Ecto neural progenitor cell (in vitro differentiated cells): ENCODE results near the gene LRRC3.

Experiments
- DNase-seq: peaks from one replicate; pipeline ENCODE4 v3.0.0-alpha.2; 2018; ENCODE audit warnings: low spot score

Gene LRRC3

DNA sequence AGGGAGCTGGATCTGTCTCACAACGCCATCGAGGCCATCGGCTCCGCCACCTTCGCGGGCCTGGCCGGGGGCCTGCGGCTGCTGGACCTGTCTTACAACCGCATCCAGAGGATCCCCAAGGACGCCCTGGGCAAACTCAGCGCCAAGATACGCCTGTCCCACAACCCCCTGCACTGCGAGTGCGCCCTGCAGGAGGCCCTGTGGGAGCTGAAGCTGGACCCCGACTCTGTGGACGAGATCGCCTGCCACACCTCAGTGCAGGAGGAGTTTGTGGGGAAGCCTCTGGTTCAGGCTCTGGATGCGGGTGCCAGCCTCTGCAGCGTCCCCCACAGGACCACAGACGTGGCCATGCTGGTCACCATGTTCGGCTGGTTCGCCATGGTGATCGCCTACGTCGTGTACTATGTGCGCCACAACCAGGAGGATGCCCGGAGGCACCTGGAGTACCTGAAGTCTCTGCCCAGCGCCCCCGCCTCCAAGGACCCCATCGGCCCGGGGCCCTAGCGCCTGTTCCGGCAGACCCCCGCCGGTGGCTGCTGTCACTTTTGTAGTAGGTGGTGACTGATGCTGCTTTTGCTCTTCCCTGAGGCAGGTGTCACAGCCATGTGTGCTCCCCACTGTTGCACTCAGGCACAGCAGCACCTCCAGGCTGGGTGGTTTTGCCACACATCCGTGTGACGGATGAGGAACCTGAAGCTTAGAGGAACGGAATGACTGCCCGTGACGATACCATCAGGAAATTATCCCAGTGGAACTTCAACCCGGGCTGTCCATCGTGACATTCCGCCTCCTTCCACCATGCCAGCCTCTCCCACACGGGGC lies 1.8 kb downstream of the LRRC3 start:
- no peak for DNase-seq

DNA sequence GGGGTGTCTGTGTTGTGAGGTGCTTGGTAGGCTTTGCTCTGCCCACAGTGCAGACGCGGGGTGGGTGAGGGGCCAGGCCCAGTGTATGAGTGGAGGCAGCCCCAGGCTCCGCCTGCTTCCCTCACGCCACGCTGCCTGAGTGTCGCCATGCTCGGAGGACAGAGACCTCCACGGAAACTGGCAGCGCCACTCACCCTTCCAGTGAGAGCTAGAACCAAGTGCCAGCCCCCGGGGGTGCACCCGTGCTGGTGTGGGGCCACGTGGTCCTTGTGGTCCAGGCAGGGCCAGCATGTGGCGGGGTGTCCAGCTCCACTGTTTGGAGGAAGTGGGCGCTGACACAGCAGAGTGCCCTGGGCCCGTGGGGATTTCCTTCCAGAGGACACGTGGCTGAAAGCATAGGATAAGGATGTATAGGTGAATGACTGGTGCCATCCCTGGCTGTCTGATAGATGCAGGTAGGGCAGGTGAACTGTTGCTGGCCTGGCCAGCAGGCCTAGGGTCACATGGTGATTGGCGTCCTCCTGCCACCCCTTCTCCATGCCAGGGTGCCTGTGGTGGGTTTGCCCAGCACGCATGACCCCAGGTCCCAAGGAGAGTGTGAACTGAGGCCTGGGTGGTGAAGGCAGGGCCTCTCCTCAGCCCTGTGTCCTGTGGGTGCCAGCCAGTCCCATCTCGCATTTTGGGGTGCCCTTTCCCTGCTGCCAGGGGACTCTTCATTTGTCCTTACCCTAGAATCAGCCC lies 3.8 kb downstream of the LRRC3 start:
- no peak for DNase-seq

DNA sequence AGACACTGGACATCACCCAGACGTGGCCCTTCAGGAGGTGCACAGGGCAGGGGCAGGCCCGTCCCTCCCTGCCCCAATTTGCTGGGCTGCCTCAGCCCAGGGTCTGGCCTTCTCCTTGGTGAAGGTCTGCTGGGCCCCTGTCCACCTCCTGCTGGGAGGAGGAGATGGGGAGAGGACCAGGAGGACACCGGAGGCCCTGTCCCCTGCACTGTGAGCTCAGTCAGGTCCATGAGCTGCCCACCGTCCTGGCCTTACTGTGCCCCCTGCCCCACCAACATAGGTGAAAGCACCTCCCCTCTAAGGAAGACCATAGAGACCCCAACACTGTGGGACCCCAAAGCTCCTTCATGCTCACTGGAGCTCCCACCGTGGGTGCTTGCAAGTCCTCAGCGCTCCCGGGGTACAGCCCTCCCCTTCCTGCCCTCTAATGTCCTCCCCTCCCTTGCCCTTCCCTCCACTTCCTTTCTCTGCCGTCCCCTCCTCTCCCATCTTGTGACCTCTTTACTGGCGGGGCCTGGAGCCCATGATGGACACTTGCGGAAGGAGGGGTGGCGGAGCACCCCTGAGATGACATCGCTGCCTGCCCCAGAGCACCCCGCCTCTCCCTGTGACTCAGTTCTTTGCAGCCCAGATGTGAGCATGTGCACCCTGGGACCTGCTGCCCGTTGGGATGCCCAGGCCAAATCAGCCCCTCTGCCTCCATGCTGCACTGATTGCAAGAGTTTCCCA lies 4.6 kb downstream of the LRRC3 start:
- no peak for DNase-seq

DNA sequence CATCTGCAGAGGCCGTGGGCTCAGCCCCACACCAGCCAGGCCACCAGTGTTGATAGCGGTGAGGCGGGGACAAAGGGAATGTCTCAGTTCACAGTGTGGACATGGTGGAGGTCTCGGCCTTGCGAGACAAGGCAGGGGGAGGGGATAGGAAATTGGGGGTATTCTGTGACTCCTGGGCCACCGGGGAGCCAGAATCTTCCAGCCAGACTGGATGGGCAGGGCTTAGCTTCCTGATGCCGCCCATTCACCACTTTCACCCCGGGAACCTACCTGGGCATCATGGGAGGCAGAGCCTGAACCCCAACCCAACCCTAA lies 5.1 kb downstream of the LRRC3 start:
- DNase-seq, result no peak

DNA sequence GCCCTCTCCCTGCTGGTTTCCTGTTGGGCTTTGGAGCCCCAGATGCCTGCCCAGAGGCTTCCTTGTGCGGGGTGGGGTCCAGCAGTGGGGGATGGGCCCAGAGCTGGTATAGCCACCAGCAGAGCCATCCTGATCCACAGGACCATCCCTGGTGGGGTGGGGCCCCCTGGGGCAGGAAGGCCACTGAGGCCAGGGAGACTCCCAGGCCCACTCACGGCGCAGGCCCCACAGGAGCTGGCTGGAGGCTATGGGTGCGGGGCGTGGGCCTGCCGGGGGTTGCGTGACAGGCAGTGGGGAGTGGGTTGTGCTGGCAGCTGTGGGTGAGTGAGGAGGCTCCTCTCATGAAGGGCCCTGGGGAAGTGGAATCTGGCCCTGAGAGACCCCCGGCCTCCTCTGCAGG lies 5.7 kb downstream of the LRRC3 start:
- no peak for DNase-seq

DNA sequence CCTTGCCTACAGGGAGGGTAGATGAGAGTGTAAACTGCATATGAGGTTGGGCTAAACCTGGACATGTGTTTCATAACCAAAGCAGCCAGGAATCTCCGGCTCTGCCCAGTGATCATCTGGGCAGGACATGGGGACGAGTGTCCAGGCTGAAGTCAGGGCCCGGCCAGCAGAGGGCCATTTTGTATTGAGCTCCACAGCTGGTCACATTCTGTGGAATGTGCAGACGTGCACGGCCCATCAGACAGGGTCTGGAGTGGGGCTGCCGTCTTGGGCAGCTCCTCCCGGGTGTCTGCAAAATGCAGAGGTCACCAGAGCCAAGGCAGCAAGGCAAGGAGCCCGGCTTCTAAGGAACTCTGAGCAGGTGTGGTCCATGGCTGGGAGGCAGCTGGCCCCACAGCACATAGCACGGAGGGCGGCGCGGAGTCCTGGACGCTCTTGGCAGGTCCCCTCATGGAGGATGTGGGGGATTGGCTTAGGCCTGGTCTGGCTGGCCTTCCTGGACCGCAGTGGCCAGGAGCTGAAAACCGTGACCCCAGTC lies 6.2 kb downstream of the LRRC3 start:
- DNase-seq, result no peak

DNA sequence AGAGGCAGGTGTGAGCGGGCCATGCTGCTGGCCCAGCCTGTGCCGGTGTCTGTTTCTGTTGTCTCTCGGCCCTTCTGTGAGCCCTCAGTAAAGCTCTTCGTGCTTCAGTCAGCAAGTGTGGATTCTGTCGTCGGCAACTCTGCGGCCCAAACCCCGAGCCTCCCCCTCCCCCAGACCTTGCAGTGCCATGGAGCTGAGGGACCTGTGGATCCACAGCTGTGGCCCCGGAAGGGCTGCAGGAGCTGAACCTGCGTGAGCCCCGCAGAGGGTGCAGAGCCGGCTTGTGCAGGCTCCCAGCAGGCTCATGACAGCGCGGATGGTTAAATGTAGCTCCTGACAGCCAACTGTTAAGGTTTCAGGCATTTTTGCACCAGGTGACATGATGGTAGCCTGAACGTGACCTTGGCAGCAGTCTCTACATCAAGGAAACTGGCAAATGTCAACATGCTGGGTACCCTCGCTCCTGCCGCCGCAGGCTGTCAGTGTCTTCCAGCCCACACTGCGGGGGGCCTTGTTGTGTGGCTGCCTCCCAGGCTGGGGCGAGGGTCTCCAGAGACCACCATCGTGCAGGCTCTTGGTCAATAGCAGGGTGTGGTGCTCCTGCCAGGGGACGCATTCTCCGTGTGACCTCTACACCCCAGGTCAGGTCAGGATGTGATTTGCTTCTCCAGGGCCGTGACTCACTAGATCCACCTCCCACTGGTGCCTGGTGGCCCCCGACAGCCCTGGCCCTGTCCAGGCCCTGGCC lies 7.0 kb downstream of the LRRC3 start:
- no peak for DNase-seq

DNA sequence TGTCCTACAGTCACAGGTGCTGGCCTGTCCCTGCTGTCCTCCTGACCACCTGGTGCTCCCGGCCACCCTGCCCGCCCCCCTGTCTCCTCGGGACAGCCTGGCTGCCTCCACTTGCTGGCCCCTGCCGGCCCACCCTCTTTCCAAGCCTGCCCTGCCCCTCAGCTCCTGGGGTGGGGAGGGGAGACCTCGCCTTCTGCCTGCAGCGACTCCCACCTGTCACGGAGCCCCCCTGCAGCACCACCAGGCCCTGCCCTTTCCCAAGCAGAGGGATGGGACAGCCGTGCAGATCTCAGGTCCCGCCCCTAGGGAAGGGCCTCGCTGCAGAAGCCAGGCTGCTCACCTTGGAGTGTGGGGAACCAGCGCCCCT lies 7.5 kb downstream of the LRRC3 start:
- no peak for DNase-seq

DNA sequence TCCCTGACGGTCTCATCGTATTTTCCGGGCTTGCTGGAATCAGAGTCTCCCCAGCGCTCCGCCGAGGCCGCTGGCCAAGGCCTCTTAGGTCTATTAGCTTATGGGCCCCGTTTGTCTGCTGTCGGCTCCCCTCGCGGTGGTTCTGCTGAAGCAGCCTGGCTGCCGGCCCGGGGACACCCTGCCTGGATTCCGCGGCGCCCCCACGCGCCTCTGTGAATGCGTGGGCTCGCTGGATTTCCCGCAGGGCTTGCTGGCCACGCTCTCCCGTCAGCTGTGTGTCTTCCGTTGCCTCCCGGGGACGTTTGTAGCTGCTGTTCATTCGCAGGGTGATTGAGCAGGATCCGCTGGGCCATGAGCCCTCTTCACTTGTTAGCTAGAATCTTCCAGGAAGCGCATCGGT lies 8.4 kb downstream of the LRRC3 start:
- DNase-seq, result no peak

DNA sequence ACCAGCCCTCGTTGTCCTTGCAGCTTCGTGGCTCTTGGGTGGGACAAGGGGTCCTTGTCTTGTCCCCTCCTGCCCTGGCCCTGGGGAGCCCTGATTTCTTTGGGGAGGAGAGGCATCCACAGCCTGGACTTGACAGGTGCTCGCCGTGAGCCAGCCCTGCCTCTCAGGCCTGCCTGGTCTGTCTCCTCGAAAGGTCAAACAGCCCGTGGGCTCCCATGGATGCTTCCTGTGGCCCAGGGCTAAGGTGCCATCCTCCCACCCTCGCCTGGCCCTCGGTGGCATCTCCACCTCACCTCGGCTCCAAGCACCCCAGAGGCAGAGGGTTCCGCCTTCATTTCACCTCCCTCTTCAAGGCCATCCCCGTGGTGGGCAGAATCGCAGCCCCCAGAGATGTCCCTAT lies 9.0 kb downstream of the LRRC3 start:
- DNase-seq, result no peak

DNA sequence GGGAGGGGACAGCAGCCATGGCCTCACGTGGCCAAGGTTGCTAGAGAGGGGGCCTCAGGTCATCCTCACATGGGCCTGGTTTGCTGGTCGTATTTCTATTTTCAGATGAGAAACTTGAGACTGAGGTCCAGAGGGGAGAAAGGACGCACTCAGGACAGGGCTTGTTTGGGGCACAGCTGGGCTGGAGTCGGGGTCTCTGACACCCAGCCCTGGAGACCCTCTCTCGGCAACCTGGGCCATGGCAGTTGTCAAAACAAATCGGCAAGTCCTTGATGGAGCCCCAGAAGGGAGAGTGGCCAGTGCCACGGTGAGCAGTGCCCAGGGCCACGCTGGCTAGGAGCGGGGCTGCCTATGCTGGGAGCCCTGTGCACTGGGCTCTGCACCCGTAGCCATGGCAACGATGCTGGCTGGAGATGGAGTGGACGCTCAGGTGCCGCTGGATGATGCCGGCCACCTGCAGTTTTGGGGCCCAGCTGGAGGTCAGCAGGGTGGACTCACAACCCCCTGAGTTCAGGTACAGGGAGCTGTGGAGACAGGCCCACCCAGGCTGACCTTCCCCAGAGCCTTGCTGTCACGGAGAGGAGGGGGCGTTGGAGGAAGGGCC lies 11.1 kb downstream of the LRRC3 start:
- no peak for DNase-seq

DNA sequence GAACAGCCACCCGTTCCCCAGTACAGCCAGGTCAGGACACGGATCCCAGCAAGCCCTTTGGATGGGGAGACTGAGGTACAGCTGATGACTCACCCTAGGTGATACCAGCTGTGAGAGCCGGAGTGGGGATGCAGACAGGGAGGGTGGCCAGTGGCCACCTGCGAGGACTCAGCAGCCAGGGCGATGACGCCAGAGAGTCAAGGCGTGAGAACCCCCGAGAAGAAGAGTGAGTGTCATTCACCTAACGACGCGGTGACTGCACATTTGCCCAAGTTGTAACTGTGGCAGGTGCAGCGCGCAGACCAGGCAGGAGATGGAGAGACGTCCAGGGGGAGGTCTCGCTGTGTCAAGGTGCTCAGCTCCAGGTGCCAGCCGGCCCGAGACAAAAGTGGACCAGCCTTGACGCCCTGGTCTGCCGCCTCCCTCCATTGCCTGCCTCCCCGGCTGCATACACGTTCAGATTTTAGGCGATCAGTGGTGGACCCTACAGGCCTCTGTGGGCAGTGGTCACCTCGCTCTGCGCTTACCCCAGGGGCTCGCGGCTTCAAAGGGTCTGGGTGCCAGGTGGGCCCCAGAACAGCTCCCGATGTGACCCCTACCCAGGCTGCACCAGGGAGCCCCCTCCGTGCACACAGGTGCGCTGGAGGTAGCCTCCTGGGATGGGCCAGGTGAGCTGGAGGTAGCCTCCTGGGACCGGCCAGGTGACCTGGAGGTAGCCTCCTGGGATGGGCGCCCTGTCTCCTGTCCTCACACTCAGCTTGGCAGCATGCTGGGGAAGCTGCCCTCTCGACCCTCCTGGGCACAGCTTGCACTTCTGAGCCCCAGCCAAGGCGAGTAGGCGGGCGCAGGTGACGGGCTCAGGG lies 11.9 kb downstream of the LRRC3 start:
- no peak for DNase-seq

DNA sequence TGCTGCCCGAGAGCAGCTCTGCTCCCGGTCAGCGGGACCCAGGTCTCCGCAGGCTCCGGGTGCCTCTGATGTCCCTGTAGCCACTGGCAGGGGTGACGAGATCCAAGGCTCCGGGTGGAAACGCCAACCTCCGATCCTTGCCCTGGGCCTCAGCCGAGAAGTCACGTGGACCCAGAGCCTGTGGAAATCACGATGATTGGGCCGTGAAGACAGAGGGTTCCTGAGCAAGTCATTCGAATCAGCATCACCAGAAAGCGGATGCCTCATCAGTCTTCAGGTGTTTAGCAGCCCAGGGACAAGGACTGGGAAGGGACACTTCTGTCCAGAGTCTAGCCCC lies 12.5 kb downstream of the LRRC3 start:
- DNase-seq, result no peak

DNA sequence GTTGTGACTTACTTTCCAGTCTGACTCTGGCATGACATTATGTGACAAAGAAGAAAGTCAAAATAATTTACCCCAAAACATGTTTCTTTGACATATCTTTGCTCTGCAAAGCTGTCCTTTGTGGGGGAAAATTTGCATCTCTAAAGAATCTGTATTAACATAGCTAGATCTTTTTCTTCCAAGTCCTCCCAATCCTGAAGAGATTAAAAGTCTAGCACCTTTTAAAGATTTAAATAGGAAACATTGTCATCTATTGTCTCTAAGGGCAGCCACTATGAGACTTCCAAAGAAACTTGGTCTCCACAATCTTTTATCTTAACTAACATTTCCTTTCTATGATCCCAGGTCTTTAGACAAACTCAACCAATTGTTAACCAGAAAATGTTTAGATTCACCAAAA lies 16.0 kb downstream of the LRRC3 start:
- no peak for DNase-seq

DNA sequence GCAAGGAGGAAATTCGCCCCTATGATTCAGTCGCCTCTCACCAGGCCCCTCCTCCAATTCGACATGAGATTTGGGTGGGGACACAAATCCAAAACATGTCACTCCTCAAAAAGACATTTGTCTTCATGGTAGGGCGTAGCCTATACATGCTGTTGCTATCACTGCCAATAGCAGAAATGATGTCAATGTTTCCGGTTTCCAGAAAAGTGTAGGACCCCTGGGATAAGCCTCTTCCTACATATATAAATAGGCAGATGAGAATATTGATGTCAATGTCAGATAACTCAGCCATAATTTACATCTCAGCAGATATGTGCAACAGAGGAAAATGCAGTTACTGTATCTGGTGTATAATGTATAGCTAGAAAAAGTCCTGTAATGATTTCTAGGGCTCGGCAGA lies 16.7 kb downstream of the LRRC3 start:
- DNase-seq, result no peak

DNA sequence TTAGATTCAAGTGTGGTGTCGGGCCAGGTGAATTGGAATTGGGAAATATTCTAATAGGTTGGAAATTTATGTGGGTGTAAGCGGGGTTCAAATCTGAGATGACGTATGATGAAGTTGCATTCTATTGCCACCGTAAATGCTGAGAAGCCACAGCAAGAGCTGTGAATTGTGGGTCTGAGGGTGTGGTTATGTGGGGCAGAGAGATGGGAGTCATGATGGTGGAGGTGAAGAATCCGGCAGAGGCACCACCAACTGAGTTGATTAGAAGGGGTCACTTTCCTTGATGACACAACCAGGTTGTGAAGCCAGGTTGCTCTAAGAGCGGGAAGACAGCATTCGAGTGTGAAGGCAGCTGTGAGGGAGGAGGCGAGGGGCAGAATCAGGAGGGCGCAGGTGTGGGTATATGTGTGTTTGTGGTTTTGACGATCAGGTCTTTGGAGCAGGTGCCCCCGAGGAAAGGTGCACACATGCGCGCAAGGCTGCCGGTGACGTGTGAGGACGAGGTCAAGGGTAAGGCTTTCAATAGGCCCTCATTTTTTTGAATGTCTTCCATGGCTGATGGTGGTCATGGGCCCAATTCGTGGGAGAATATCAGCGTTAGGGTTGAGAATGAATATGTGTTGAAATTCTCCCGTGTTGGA lies 18.7 kb downstream of the LRRC3 start:
- DNase-seq, result no peak

DNA sequence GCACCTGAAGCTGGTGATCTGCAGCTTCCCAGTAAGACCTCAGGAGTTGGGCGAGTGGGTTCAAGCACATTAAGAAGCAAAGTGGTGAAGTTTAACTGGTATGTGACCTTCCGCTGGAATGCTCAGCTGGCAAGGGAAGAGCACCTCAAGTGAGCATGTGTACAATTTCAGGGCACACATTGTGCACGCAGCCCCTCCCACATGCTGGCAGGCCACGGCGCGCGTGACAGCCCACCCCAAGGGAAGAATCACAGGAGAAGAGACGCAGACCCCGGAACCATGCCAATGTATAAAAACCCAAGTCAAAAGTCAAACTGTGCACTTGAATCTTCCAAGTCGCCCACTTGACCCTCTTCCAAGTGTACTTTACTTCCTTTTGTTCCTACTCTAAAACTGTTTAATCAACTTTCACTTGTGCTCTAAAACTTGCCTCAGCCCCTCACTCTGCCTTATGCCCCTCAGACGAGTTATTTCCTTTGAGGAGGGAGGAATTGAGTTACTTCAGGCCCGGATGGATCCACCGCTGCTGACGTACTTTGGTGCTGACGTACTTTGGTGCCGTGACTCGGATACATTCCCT lies 20.0 kb downstream of the LRRC3 start:
- DNase-seq, result no peak

DNA sequence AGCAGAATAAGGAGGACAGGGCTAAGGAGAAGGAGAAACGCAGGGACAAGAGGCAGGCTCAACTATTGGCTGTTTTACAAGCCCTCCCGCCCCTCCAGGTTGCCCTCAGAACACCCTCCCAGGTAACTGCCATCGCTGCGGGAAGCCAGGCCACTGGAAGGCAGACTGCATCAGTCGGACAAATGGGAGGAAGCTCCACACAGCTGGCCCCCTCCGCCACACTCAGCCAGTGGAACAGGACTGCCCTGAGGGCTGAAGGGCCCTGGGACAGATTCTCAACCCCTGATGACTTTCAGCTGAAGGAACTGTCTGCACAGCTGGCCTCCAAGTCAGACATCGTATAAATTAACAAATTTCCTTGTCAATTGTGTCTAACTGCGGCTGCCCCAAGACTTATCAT lies 21.8 kb downstream of the LRRC3 start:
- DNase-seq, result no peak

DNA sequence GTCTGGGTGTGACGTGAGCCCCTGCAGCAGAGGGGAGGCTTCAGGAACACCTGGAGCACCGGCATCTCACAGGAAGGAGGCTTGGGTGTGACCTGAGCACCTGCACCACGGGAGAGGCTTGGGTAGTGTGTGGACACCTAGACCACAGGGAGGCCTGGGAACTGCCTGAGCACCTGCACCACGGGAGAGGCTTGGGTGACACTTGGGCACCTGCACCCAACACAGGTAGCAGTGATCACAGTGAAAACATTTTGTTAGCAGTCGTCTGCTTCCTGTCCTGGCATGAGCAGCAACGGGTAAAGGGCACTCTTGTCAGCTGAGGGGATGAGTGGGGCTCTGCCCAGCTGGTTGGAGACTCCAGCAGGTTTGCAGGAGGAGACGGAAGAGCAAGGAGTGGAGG lies 22.4 kb downstream of the LRRC3 start:
- no peak for DNase-seq

DNA sequence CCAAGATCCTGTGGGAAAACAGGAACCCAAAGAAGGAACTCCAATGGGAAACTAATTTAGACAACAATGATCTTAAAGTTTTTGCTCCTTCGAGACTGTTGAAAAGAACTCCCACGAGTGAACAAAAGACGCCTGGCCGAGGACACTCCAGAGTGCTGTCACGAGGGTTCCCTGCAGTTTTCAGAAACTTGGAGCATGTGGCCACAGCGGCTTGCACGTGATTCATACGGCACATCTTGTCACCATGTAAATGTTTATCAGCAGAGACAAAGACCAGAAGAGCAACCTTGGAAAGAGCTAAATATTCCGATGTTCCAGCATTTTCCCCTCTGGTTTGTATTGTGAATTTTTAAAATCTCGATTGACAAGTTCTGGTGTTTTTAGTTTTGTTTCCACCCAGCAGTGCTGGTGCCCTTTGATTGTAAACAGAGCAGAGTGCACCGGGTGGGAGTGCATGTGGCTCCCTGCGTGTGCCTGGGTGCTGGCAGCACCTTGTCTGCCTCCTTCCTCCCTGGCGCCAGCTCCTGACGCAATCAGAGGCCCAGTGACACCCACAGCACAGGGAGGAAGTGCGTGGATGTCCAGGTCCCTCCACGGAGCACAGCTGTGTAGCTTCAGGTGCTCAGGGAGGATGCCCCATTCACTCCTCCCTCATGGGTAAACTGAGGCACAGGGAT lies 23.0 kb downstream of the LRRC3 start:
- DNase-seq, result no peak
